Upper lobe of left lung (tissue), 4 donors: ENCODE data around the gene ELP4.

Source experiments
- EP300 ChIP-seq, 4 donors: sonication (generic); formaldehyde crosslinking; IDR thresholded peaks; one replicate each; pipeline ENCODE4 v1.5.1; 2017; ENCODE audit warnings: antibody characterized with exemption in 4 of 4, control low read depth in 2 of 4
- POLR2A ChIP-seq, 4 donors: fragments of 450-650 bp; IDR thresholded peaks; one replicate each; pipeline ENCODE4 v1.5.1; 2016 to 2017; ENCODE audit warnings: antibody characterized with exemption in 4 of 4, mild to moderate bottlenecking in 2 of 4
- POLR2AphosphoS5 ChIP-seq, 2 donors: sonication (generic); formaldehyde crosslinking; IDR thresholded peaks; one replicate each; pipeline ENCODE4 v1.5.1; 2017; ENCODE audit warnings: antibody characterized with exemption in 2 of 2
- TF ChIP-seq, protein P1 (sequence below), 6 experiments: fragments of 450-650 bp in 4 of 6; fragments of 200-600 bp in 2 of 6; sonication (generic) in 2 of 6; IDR thresholded peaks; one replicate each; pipeline ENCODE4 v1.5.1; 2016 to 2019; ENCODE audit warnings: antibody characterized with exemption in 6 of 6

DNA sequence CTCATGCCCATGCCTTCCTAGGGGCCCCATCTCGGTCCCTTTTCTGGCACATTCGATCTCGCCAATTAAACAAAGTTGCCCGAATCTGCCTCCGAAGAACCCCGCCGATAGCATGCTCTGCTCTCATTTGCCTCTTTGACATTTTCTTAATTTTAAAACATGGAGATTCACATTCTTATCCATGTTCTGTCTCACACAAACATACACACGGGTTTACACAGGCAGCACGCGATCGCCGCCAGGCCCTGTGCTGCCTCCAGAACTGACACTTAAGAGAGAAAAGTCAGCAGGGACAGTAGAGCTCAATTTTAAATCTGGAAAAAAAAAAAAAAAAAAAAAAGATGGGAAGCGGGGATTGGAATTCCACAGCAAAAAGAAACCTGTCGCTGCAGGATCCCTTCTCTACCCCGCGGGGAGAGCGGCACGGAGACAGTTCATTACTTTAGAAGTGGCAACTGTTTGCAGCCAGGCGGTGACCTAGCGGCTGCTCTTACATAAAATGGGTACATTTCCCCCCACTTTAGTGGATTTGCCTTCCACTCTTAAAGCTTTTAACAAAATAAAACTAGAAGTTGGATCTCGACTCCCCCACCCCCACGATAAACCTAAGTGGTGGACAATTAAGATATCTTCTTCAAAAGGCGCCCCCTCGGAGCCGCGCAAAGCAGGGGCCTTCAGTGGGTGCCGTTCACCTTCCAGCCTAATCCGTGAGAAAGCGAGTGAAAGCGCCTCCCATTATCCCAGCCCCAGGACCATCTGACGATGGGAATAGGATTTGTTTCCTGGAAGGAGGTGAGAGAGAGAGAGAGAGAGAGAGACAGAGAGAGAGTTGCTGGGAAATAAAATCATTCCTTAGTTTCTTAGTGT lies 287.9 kb downstream of the ELP4 start:
- TF ChIP-seq POLR2AphosphoS5 (IDR thresholded peaks at IDR 0.05), result no peak
- TF ChIP-seq, protein P1, sequence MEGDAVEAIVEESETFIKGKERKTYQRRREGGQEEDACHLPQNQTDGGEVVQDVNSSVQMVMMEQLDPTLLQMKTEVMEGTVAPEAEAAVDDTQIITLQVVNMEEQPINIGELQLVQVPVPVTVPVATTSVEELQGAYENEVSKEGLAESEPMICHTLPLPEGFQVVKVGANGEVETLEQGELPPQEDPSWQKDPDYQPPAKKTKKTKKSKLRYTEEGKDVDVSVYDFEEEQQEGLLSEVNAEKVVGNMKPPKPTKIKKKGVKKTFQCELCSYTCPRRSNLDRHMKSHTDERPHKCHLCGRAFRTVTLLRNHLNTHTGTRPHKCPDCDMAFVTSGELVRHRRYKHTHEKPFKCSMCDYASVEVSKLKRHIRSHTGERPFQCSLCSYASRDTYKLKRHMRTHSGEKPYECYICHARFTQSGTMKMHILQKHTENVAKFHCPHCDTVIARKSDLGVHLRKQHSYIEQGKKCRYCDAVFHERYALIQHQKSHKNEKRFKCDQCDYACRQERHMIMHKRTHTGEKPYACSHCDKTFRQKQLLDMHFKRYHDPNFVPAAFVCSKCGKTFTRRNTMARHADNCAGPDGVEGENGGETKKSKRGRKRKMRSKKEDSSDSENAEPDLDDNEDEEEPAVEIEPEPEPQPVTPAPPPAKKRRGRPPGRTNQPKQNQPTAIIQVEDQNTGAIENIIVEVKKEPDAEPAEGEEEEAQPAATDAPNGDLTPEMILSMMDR (IDR thresholded peaks at IDR 0.05), result no peak
- no peak for TF ChIP-seq POLR2A (IDR thresholded peaks at IDR 0.05)
- no peak for TF ChIP-seq EP300 (IDR thresholded peaks at IDR 0.05)
